Measurements from ENCODE around the gene NCR3LG1. TPM values are rescaled to one million over a fixed set of nuclear protein-coding genes. Genes with fewer than 3 reads are reported as not detected.

The NCR3LG1 gene
- total RNA-seq, 1 donor from 2014 or later = 0.21 TPM

DNA sequence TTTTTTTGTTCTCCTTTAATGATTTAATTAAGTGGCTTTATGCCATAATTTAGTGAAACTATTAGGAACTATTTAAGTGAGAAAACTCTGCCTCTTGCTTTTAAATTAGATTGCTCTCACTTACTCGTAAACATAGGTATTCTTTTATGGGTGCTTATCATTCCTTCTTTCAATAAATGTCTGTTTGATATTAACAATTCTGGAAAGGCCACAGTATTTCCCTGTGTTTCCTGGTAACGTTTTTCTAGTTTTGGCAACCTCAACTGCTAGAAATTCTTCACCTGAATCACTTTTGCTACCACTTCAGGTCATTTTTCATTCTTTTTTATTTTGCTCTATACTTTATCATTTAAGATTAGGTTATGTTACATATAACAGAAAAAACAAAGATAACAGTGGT lies 19.9 kb upstream of the NCR3LG1 start:
- Histone ChIP-seq H3K27me3 (no peaks in the 10 kb centered on the region), H3K36me3 (peaks cover 12 to 13% of the 10 kb centered on the region in 2 donors), H3K4me1 (no peaks in the 10 kb centered on the region)

DNA sequence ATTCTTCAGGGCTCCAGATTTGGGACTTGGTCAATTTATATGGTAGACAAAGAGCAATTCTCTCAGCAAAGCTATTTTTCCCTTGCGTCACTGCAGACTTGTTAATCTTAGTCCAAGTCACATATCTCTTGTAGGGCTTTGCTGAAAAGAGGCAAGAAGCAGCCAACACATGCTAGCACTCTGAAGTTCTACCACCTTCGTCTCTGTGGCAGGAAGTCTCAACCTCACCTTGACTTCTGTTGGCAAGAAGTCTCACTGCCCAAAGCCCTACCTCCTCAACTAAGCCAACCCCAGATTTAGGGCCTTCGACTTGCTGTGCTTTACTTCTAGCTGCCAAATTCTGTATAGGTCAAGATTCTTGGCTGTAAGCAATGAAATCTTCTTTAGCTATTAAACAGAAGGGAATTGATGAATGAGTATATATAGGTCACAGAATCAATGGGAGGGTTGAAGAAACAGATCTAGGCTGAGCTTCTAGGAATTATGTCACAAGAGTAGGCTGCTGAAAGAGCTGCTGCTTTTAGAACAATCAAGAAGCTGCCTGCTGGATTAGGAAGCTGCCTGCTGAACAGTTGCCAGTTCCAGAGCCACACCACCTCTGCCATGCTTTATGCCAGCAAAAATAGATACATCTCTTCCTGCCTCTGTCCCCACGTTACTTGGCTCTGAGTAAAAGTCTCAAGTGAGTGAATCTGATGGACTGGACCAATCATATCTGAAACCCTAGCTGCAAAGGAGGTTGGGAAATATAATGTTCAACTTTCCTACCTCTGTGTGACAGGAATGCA lies 17.6 kb upstream of the NCR3LG1 start:
- Histone ChIP-seq H3K27me3 (no peaks in the 10 kb centered on the region), H3K9me3 (no peaks in the 10 kb centered on the region), H3K36me3 (peaks cover 7 to 13% of the 10 kb centered on the region in 2 donors), H3K4me3 (no peak overlapping the region), H3K4me1 (no peaks in the 10 kb centered on the region), H3K27ac (no peak overlapping the region)
- TF ChIP-seq, protein P1, sequence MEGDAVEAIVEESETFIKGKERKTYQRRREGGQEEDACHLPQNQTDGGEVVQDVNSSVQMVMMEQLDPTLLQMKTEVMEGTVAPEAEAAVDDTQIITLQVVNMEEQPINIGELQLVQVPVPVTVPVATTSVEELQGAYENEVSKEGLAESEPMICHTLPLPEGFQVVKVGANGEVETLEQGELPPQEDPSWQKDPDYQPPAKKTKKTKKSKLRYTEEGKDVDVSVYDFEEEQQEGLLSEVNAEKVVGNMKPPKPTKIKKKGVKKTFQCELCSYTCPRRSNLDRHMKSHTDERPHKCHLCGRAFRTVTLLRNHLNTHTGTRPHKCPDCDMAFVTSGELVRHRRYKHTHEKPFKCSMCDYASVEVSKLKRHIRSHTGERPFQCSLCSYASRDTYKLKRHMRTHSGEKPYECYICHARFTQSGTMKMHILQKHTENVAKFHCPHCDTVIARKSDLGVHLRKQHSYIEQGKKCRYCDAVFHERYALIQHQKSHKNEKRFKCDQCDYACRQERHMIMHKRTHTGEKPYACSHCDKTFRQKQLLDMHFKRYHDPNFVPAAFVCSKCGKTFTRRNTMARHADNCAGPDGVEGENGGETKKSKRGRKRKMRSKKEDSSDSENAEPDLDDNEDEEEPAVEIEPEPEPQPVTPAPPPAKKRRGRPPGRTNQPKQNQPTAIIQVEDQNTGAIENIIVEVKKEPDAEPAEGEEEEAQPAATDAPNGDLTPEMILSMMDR (IDR thresholded peaks at IDR 0.05) = no peak
- intact Hi-C loops (cut with DNase I) = no loop called here
- no peak for DNase-seq (ENCODE audit: low spot score in 2 of 2)

More for the DNA sequence above, 19.9 kb upstream of the NCR3LG1 start:
- DNase-seq (ENCODE audit: low spot score in 2 of 2) = no peak
- intact Hi-C loops (cut with DNase I) = no loop called here
- Histone ChIP-seq H3K4me3 (no peak overlapping the region), H3K27ac (no peak overlapping the region), H3K9me3 (no peaks in the 10 kb centered on the region)
- TF ChIP-seq, protein P1 (IDR thresholded peaks at IDR 0.05) = no peak

DNA sequence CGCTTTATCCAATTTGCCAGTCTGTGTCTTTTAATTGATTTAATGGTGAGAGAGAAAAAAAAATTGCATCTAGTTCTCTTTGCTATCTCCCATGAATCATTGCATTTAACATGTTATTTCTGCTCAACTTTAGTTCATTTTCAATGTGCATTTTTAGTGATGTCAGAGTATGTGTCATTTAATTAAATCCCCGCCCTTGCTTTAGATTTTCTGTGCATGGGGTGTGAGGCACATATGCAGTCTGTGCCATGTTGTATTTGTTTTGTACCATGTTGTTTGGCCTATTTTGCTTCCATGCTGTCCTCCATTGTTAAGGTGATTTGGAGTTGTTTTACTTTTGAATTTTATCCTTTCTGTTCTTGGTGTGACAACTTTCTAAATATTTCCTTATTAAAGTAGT lies 8.3 kb upstream of the NCR3LG1 start:
- Histone ChIP-seq H3K27me3 (no peaks in the 10 kb centered on the region), H3K36me3 (no peaks in the 10 kb centered on the region), H3K27ac (no peak overlapping the region), H3K4me1 (no peaks in the 10 kb centered on the region), H3K9me3 (no peaks in the 10 kb centered on the region), H3K4me3 (no peak overlapping the region)
- TF ChIP-seq, protein P1 (IDR thresholded peaks at IDR 0.05) = no peak
- intact Hi-C loops (cut with DNase I) = no loop called here
- no peak for DNase-seq (ENCODE audit: low spot score in 2 of 2)

DNA sequence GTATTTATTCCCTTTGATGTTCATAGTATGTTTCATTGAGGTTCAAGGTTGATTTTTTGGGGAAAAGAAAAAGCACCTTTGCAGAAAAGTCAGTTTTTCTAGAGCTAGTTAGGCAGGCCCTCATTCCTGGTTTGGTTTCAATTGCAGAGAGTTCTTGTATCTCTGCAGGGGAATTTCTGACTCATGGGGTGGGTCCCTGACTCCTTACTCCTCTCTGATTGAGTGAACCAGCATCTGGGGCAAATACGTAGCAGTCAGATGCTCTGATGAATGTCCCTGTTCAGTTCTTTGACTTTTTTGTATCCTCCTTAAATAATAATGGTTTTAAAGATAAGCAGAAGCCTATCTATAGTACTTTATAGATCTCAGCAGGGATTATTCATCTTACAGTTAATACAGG lies 7.7 kb upstream of the NCR3LG1 start:
- no peaks in the 10 kb centered on the region for H3K27me3 ChIP-seq
- no peak overlapping the region for H3K4me3 ChIP-seq
- DNase-seq (ENCODE audit: low spot score in 2 of 2) = no peak
- TF ChIP-seq, protein P1 (IDR thresholded peaks at IDR 0.05) = no peak
- intact Hi-C loops (cut with DNase I) = no loop called here
- H3K9me3 ChIP-seq = no peaks in the 10 kb centered on the region
- H3K36me3 ChIP-seq = no peaks in the 10 kb centered on the region
- no peak overlapping the region for H3K27ac ChIP-seq
- no peaks in the 10 kb centered on the region for H3K4me1 ChIP-seq

DNA sequence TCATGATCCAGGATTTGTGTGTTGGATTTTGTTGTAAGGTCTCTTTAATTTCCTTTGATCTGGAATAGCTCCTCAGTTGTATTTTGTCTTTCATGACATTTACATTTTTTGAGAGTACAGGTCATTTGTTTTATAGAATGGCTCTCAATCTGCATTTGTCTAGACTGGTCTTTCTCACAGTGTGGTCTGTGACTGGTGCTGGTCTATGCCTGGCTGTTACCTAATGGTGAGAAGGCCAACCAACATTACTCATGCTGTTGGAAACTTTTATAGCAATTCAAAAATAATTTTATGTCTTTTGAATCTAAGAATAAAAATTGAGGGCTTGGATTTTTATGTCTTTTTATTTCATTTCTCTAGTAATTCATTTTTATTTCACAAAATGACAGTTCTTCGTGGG lies 3.9 kb upstream of the NCR3LG1 start:
- H3K27ac ChIP-seq = no peak overlapping the region
- H3K4me3 ChIP-seq = no peak overlapping the region
- peaks cover 0 to 2% of the 10 kb centered on the region in 2 donors for H3K4me1 ChIP-seq
- TF ChIP-seq, protein P1 (IDR thresholded peaks at IDR 0.05) = no peak
- intact Hi-C loops (cut with DNase I) = no loop called here
- H3K27me3 ChIP-seq = no peaks in the 10 kb centered on the region
- H3K36me3 ChIP-seq = no peaks in the 10 kb centered on the region
- no peaks in the 10 kb centered on the region for H3K9me3 ChIP-seq
- DNase-seq (ENCODE audit: low spot score in 2 of 2) = no peak
